DND-41 (cell line): Measurements from ENCODE around the gene POLD2.

Source experiments
- CTCF ChIP-seq: IDR thresholded peaks from 2 replicates; pipeline ENCODE4 v1.5.1; 2012; ENCODE audit warnings: borderline replicate concordance, low read length, moderate library complexity, mild to moderate bottlenecking; ENCODE audit not compliant: poor library complexity, severe bottlenecking; ENCODE audit errors: extremely low read depth
- EZH2 ChIP-seq: IDR thresholded peaks from 3 replicates; pipeline ENCODE4 v1.6.1; 2012; ENCODE audit warnings: borderline replicate concordance, low read depth, mild to moderate bottlenecking, moderate library complexity, low read length, inconsistent platforms; ENCODE audit not compliant: severe bottlenecking

DNA sequence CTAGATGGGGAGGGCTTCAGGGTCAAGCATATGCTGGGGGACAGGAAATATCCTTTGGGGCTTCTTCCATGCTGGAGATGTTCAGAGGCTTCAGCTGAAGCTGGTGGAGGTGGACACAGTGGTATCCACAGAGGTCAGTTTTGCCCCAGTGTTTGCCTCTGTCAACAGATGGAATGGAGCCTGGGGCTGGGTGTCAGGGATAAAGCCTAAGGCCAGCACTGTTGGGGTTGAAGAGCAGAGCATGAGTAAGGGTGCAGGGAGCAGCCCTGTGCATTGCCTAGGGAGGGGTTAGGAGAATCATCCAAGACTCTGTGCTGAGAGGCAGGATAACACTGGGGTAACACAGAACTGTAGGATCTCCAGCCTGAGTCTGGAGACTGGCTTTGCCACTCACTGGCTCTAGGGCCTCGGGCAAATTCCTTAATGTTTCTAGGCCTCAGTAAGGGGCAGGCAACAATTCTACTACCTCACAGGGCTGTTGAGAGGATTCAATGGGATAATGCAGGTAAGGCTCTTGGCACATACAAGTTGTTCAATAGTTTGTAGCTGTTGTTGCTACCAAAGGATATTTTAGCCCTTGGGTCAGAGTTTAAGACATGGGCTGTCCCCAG, 39.5 kb upstream of the POLD2 start:
- TF ChIP-seq CTCF (no peak), EZH2 (no peak)
